IMR-90 (cell line): Measurements from ENCODE around the gene PPP1R10.
A peak's percentile ranks its signal among the peaks of the same experiment; 100 is the strongest.

Experiments
- MAFK ChIP-seq: IDR thresholded peaks from 2 replicates; pipeline ENCODE4 v1.6.1; 2012; ENCODE audit warnings: low read depth, low read length, improper control_type of control experiment
- POLR2A ChIP-seq: IDR thresholded peaks from 2 replicates; pipeline ENCODE4 v1.6.1; 2012; ENCODE audit warnings: mild to moderate bottlenecking, low read depth, low read length
- RCOR1 ChIP-seq: IDR thresholded peaks from 2 replicates; pipeline ENCODE4 v1.6.1; 2012; ENCODE audit warnings: mild to moderate bottlenecking, low read length, improper control_type of control experiment; ENCODE audit not compliant: insufficient replicate concordance
- RFX5 ChIP-seq: IDR thresholded peaks from 2 replicates; pipeline ENCODE4 v1.8.0; 2012; ENCODE audit warnings: low read depth, mild to moderate bottlenecking, low read length, moderate library complexity
- TF ChIP-seq, protein P1 (sequence below): conservative IDR thresholded peaks from 2 replicates; pipeline ENCODE4 v1.5.1; 2012; ENCODE audit warnings: mild to moderate bottlenecking, low read depth, low read length, improper control_type of control experiment
- TF ChIP-seq, protein P2 (sequence below): fragments of 150-350 bp; IDR thresholded peaks from 2 replicates; pipeline ENCODE4 v1.6.1; 2017; ENCODE audit warnings: mild to moderate bottlenecking, antibody characterized with exemption, low read length, low read depth

GRCh38 chr6:30615958-30616810, 859 bp downstream of the PPP1R10 start:
- TF ChIP-seq POLR2A, result peak; percentile 84
- no peak for TF ChIP-seq RCOR1
- TF ChIP-seq, protein P1, sequence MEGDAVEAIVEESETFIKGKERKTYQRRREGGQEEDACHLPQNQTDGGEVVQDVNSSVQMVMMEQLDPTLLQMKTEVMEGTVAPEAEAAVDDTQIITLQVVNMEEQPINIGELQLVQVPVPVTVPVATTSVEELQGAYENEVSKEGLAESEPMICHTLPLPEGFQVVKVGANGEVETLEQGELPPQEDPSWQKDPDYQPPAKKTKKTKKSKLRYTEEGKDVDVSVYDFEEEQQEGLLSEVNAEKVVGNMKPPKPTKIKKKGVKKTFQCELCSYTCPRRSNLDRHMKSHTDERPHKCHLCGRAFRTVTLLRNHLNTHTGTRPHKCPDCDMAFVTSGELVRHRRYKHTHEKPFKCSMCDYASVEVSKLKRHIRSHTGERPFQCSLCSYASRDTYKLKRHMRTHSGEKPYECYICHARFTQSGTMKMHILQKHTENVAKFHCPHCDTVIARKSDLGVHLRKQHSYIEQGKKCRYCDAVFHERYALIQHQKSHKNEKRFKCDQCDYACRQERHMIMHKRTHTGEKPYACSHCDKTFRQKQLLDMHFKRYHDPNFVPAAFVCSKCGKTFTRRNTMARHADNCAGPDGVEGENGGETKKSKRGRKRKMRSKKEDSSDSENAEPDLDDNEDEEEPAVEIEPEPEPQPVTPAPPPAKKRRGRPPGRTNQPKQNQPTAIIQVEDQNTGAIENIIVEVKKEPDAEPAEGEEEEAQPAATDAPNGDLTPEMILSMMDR, result no peak
- no peak for TF ChIP-seq RFX5
- TF ChIP-seq, protein P2, sequence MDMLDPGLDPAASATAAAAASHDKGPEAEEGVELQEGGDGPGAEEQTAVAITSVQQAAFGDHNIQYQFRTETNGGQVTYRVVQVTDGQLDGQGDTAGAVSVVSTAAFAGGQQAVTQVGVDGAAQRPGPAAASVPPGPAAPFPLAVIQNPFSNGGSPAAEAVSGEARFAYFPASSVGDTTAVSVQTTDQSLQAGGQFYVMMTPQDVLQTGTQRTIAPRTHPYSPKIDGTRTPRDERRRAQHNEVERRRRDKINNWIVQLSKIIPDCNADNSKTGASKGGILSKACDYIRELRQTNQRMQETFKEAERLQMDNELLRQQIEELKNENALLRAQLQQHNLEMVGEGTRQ, result no peak
- peak; percentile 93 for TF ChIP-seq MAFK
